ENCODE results near the gene TUBG2. TPM values are rescaled to one million over a fixed set of nuclear protein-coding genes. Genes with fewer than 3 reads are reported as not detected.

TUBG2 gene
- total and polyA plus RNA-seq, 2 of the 8 experiments (the other 6 are each of a cell fraction or from before 2014, with no cell fraction given), result 14.8 to 16.6 TPM

- TF ChIP-seq CHD7 (IDR thresholded peaks at IDR 0.05; ENCODE audit: insufficient replicate concordance, low read length) (no peak), KDM1A (IDR thresholded peaks at IDR 0.05; ENCODE audit: borderline replicate concordance, low read length) (no peak), YY1 (IDR thresholded peaks at IDR 0.05; ENCODE audit: low read depth, low read length) (no peak), FOSL1 (IDR thresholded peaks at IDR 0.05; ENCODE audit: insufficient read depth, low read depth, low read length) (no peak), ASH2L (IDR thresholded peaks at IDR 0.05; ENCODE audit: low read length) (no peak), JUN (IDR thresholded peaks at IDR 0.05; ENCODE audit: low read depth, low read length) (no peak)
Measured at GRCh38 chr17:42704837-42705494, 45.9 kb downstream of the TUBG2 start (continued).
